ENCODE data around the gene DOCK10. TPM values are rescaled to one million over a fixed set of nuclear protein-coding genes. Genes with fewer than 3 reads are reported as not detected.

The DOCK10 gene
- total RNA-seq, 2 donors from 2014 or later: 2.0 to 3.4 TPM

- Histone ChIP-seq H3K9me3 (no peaks in the 10 kb centered on the region), H3K36me3 (replicated peaks in 1 of 2; ENCODE audit: insufficient read depth in 1 of 2, low read depth in 2 of 2) (no peaks in the 10 kb centered on the region), H3K27ac (no peak overlapping the region), H3K27me3 (no peaks in the 10 kb centered on the region), H3K4me3 (no peak overlapping the region), H3K4me1 (peaks cover 16% of the 10 kb centered on the region)
- intact Hi-C loops (cut with DNase I): no loop called here
- DNase-seq: no peak
- ATAC-seq: no peak
- no peak for TF ChIP-seq POLR2A (IDR thresholded peaks at IDR 0.05)
- TF ChIP-seq CTCF (IDR thresholded peaks at IDR 0.05): no peak
- WGBS, 2 donors: 45 to 48% methylated on average over 5 of the region's 5 CpGs
Observed at GRCh38 chr2:225040142-225040541, 2.1 kb downstream of the DOCK10 start.

- intact Hi-C loops (cut with DNase I): no loop called here
- no peaks in the 10 kb centered on the region for H3K27me3 ChIP-seq
- ATAC-seq: no peak
- WGBS, 2 donors: 67 to 81% methylated on average over 3 of the region's 3 CpGs
- peaks cover 16% of the 10 kb centered on the region for H3K4me1 ChIP-seq
- no peaks in the 10 kb centered on the region for H3K36me3 ChIP-seq (replicated peaks in 1 of 2; ENCODE audit: insufficient read depth in 1 of 2, low read depth in 2 of 2)
- H3K27ac ChIP-seq: no peak overlapping the region
- H3K4me3 ChIP-seq: no peak overlapping the region
- TF ChIP-seq CTCF (IDR thresholded peaks at IDR 0.05) (no peak), POLR2A (IDR thresholded peaks at IDR 0.05) (no peak)
- no peak for DNase-seq
- H3K9me3 ChIP-seq: no peaks in the 10 kb centered on the region
Observed at GRCh38 chr2:225038231-225038523, 4.1 kb downstream of the DOCK10 start.

GRCh38 chr2:225037415-225038230 is 4.6 kb downstream of the DOCK10 start:
- 41 to 53% methylated on average over 5 of the region's 5 CpGs for WGBS, 2 donors
- H3K27me3 ChIP-seq: no peaks in the 10 kb centered on the region
- TF ChIP-seq CTCF (IDR thresholded peaks at IDR 0.05): no peak
- TF ChIP-seq POLR2A (IDR thresholded peaks at IDR 0.05): no peak
- ATAC-seq (no peak), DNase-seq (no peak)
- peaks cover 16% of the 10 kb centered on the region for H3K4me1 ChIP-seq
- no peak overlapping the region for H3K27ac ChIP-seq
- no peaks in the 10 kb centered on the region for H3K9me3 ChIP-seq
- no peaks in the 10 kb centered on the region for H3K36me3 ChIP-seq (replicated peaks in 1 of 2; ENCODE audit: insufficient read depth in 1 of 2, low read depth in 2 of 2)
- H3K4me3 ChIP-seq: no peak overlapping the region
- intact Hi-C loops (cut with DNase I): no loop called here

- no peak overlapping the region for H3K27ac ChIP-seq
- DNase-seq (no peak), ATAC-seq (no peak)
- H3K4me1 ChIP-seq: peaks cover 7% of the 10 kb centered on the region
- H3K4me3 ChIP-seq: no peak overlapping the region
- intact Hi-C loops (cut with DNase I): no loop called here
- no peaks in the 10 kb centered on the region for H3K9me3 ChIP-seq
- H3K27me3 ChIP-seq: no peaks in the 10 kb centered on the region
- H3K36me3 ChIP-seq (replicated peaks in 1 of 2; ENCODE audit: insufficient read depth in 1 of 2, low read depth in 2 of 2): no peaks in the 10 kb centered on the region
- WGBS, 2 donors: 59 to 65% methylated on average over 1 of the region's 1 CpG
- TF ChIP-seq POLR2A (IDR thresholded peaks at IDR 0.05): no peak
- no peak for TF ChIP-seq CTCF (IDR thresholded peaks at IDR 0.05)
Observed at GRCh38 chr2:225036431-225036830, 5.8 kb downstream of the DOCK10 start.
